C4-2B (cell line): Measurements from ENCODE around the gene INSRR.

Experiments used
- H3K27ac ChIP-seq: fragments of 450-650 bp; 2 replicates; pipeline ENCODE4 v1.5.1; 2017
- CTCF ChIP-seq: fragments of 450-650 bp; conservative IDR thresholded peaks from 2 replicates; pipeline ENCODE4 v1.5.1; 2017; ENCODE audit warnings: mild to moderate bottlenecking
- ZFX ChIP-seq: fragments of 450-650 bp; IDR thresholded peaks from 2 replicates; pipeline ENCODE4 v1.6.1; 2017

Gene INSRR

GRCh38 chr1:156858959-156859522 is at the start of gene INSRR:
TSS of gene INSRR (minus strand) at chr1:156859117. CDS start at chr1:156858621, 496 bp downstream.
- TF ChIP-seq ZFX (no peak), CTCF (no peak)
- H3K27ac ChIP-seq, result no peak within 1 kb of the TSS

- no peak for TF ChIP-seq CTCF
- TF ChIP-seq ZFX, result no peak
- H3K27ac ChIP-seq, result no peak overlapping the region
Observed at GRCh38 chr1:156908541-156908940, 49.6 kb upstream of the INSRR start.

GRCh38 chr1:156906206-156906906 is 47.4 kb upstream of the INSRR start:
- TF ChIP-seq ZFX (no peak), CTCF (no peak)
- H3K27ac ChIP-seq, result no peak overlapping the region

- TF ChIP-seq CTCF (no peak), ZFX (no peak)
- no peak overlapping the region for H3K27ac ChIP-seq
Observed at GRCh38 chr1:156905651-156906050, 46.7 kb upstream of the INSRR start.

GRCh38 chr1:156905176-156905575 is 46.3 kb upstream of the INSRR start:
- H3K27ac ChIP-seq, result no peak overlapping the region
- TF ChIP-seq ZFX (no peak), CTCF (no peak)

- TF ChIP-seq CTCF, result no peak
- no peak overlapping the region for H3K27ac ChIP-seq
Observed at GRCh38 chr1:156904187-156904959, 45.5 kb upstream of the INSRR start.
